ENCODE measurements around the gene NDUFAF3. TPM values are rescaled to one million over a fixed set of nuclear protein-coding genes. Genes with fewer than 3 reads are reported as not detected.
A peak's percentile ranks its signal among the peaks of the same experiment; 100 is the strongest.

NDUFAF3 gene
- total RNA-seq: 100 to 1,000 TPM; 182 to 297 TPM

GRCh38 chr3:49021813-49022687 is at the start of gene NDUFAF3:
NDUFAF3 (plus strand) TSS chr3:49022121; CDS start chr3:49022145, 24 bp downstream.
- DNase-seq (ENCODE audit: low spot score): peak; percentile 89

GRCh38 chr3:48974076-48974864 is 47.7 kb upstream of the NDUFAF3 start:
- peaks cover 100% of the 10 kb centered on the region for H3K36me3 ChIP-seq
- H3K9me3 ChIP-seq: no peaks in the 10 kb centered on the region
- no peak for DNase-seq (ENCODE audit: low spot score)
- no peak overlapping the region for H3K4me3 ChIP-seq
- H3K27me3 ChIP-seq: no peaks in the 10 kb centered on the region
- no peaks in the 10 kb centered on the region for H3K4me1 ChIP-seq
- no peak overlapping the region for H3K27ac ChIP-seq
- TF ChIP-seq CTCF (IDR thresholded peaks at IDR 0.05): no peak

More at GRCh38 chr3:49021813-49022687, at the start of gene NDUFAF3:
- Histone ChIP-seq H3K36me3 (peaks cover 41% of the 10 kb centered on the region), H3K4me3 (peak within 1 kb of the TSS; percentile 85 to 94), H3K4me1 (peaks cover 0 to 63% of the 10 kb centered on the region in 2 donors), H3K27ac (peak within 1 kb of the TSS; percentile 100), H3K27me3 (no peaks in the 10 kb centered on the region), H3K9me3 (no peaks in the 10 kb centered on the region)
- peak; percentile 95 to 99 for TF ChIP-seq CTCF (IDR thresholded peaks at IDR 0.05)

- Histone ChIP-seq H3K9me3 (no peaks in the 10 kb centered on the region), H3K4me3 (no peak overlapping the region), H3K27me3 (no peaks in the 10 kb centered on the region), H3K27ac (no peak overlapping the region), H3K36me3 (peaks cover 96% of the 10 kb centered on the region), H3K4me1 (no peaks in the 10 kb centered on the region)
- no peak for TF ChIP-seq CTCF (IDR thresholded peaks at IDR 0.05)
- no peak for DNase-seq (ENCODE audit: low spot score)
These were observed 42.5 kb upstream of the NDUFAF3 start for GRCh38 chr3:48979451-48979850.

- Histone ChIP-seq H3K4me1 (no peaks in the 10 kb centered on the region), H3K4me3 (no peak overlapping the region), H3K27ac (no peak overlapping the region), H3K27me3 (no peaks in the 10 kb centered on the region), H3K36me3 (peaks cover 91% of the 10 kb centered on the region), H3K9me3 (no peaks in the 10 kb centered on the region)
- DNase-seq (ENCODE audit: low spot score): no peak
- TF ChIP-seq CTCF (IDR thresholded peaks at IDR 0.05): no peak
These were observed 41.6 kb upstream of the NDUFAF3 start for GRCh38 chr3:48980295-48980694.

- no peak for TF ChIP-seq CTCF (IDR thresholded peaks at IDR 0.05)
- no peak overlapping the region for H3K27ac ChIP-seq
- no peaks in the 10 kb centered on the region for H3K4me1 ChIP-seq
- no peaks in the 10 kb centered on the region for H3K27me3 ChIP-seq
- no peaks in the 10 kb centered on the region for H3K9me3 ChIP-seq
- H3K36me3 ChIP-seq: peaks cover 88% of the 10 kb centered on the region
- DNase-seq (ENCODE audit: low spot score): no peak
- no peak overlapping the region for H3K4me3 ChIP-seq
These were observed 39.9 kb upstream of the NDUFAF3 start for GRCh38 chr3:48982016-48982415.
